GM18507 (cell line): ENCODE measurements around the gene FDXR.
"Not testable (repeated sequence)": the region's sequence is repeated elsewhere in the genome, so short reads cannot be mapped to it uniquely, and the experiment has no call there.

ENCODE experiments used
- DNase-seq: peaks from one replicate; pipeline ENCODE4 v3.0.0; 2011; ENCODE audit warnings: low read depth; ENCODE audit not compliant: insufficient read length; ENCODE audit errors: extremely low spot score
- FAIRE-seq: peaks from 2 replicates; lab custom pipeline; 2011; peaks lifted over from hg19 to GRCh38; lab: Jason Lieb, UNC

The FDXR gene

DNA sequence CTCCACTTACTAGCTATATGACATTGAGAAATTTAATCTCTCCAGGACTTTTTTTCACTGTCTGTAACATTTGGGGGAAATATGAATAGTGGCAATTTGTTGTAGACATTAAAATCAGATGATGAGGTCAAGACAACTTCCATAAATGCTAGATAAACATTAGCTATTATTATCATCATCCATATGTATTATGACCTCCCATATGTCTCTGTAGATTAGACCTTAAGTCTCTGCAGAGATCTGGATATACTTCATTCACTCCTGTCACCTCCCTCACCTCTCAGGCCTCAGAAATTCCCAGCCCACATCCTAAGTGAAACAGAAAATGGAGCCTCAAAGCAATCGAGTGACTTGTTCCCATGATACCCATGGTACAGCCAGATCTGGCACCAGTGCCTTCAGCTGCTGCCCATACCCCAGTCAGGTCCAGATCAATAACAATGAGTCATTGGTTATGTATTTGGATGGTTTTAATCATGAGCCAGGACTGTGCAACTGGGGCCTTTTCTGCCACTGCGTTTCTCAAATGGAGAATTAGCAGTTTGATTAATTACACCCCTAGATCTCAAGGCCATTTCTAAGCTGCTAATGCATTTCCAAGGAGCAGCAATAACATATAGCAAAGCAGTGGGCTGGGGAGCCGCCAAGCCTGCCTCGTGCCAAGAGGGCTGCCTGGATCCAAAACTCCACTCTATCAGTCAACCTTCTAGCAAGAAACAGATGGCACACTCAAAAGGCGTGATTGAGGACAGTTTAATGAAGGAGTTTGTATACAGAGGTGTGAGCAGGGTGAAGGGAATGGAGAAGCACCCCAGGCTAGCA, 2.6 kb upstream of the FDXR start:
- FAIRE-seq, result no peak
- no peak for DNase-seq

DNA sequence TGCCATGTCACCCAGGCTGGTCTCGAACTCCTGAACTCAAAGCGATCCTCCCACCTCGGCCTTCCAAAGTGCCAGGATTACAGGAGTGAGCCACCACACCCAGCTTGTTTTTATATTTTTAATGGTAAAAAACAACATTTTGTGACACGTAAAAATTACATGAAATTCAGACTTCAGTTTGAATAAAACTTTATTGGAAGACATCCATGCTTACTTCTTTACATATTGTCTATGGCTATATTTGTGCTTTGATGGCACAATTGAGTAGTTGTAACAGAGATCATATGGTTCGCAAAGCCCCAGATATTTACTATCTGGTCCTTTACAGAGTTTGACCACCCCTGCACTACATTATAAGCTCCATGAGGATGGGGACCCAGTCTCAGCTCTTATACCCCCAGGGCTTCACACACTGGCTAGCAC, 1.8 kb upstream of the FDXR start:
- no peak for DNase-seq
- no peak for FAIRE-seq

DNA sequence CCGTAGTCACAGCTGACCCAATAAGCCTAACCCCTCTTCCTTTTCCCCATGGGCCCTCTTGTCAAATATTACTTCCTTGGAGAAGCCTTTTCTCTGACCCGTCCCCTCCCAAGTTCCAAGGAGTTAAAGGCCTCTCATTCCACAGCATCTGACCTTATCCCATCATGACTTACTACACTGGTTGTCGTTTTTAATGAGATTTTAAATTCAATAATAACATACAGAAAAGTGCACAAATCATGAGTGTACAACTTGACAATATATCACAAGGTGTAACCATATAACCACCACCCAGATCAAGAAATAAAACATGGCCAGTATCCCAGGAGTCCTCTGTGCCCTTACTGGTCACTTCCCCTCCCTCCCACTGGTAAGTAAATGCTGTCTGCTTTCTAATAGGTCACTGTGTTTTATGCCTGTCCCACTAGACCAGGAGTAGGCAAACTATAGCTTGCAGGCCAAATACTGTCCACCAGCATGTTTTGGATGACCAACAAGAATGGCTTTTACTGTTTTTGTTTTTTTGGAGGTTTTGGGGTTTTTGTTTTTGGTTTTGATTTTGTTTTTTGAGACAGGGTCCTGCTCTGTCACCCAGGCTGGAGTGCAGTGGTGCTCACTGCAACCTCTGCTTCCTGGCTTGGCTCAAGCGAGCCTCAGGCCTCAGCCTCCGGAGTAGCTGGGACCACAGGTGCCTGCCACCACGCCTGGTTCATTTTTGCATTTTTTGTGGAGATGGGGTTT, 1.2 kb upstream of the FDXR start:
- DNase-seq, result no peak
- no peak for FAIRE-seq

DNA sequence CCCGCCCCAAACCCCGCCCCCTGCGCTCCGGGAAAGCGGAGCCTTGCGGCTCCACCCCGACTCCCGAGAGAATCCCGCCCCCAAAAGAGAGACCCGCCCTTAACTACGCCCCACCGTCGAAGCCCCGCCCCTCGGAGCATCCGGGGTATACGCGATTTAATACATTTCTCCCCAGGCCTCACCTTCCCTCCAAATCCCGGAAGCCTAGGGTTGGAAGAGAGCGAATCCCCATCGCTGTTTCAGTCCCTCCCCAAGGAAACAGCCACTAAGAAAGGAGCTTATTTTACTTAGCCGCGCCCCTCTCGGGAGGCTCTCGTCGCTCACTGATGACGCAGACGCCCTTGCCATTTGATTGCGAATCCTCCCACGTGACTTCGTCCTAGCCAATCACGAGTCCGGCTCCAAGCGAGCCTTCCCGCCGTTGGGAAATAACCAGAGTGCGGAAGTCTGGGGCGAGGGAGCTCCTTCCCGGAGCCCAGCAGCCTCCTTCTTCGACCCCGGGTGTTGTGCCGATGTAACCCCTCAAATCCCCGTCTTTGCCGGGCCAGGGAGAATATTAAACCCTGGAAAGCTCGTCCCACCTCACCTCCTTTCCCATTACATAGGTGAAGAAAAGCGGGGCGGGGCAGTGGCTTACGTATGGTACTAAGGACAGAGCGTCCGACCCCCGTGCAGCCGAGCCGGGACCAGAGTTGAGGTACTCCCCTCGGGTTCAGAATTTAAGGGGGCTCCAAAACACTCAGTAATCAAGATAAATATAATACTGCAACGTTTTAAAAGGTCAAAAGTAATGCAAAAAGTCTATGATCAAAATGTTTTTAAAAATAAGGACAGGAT, 461 bp upstream of the FDXR start:
- DNase-seq (peak; percentile 98), FAIRE-seq (peak; percentile 98)

DNA sequence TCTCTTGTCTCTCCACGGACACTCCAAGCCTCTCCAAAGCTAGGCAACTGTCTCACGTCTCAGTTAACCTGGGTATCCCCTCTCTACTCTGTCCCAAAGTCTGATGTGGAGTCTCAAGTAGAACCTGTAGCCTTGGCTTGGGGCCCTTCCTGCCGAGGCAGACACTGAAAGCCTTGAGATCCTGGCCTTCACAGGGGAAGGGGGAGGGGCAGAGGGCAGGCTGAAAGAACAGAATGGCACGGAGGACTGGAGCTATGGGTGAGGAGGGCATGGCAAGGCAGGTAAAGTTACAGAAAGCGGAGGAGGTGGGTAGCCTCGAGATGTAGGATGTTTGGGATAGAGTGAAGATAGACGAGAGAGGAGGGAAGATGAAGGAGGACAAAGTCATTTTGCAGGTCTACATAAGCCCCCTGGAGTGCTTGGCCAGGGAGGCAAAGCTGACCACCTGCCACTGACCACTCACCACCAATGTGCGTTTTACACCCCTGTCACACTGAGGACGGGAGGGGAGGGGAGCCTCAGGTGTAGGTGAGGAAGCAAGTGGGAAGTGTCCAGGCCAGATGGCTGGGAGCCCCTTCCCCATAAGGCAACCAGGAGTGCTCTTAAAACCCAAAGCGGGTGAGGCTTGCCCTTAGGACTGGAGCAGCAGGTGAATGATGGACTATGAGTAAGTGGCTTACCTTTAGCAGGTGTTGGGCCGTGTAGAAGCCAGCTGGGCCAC, 1.3 kb downstream of the FDXR start:
- FAIRE-seq (no peak), DNase-seq (no peak)

DNA sequence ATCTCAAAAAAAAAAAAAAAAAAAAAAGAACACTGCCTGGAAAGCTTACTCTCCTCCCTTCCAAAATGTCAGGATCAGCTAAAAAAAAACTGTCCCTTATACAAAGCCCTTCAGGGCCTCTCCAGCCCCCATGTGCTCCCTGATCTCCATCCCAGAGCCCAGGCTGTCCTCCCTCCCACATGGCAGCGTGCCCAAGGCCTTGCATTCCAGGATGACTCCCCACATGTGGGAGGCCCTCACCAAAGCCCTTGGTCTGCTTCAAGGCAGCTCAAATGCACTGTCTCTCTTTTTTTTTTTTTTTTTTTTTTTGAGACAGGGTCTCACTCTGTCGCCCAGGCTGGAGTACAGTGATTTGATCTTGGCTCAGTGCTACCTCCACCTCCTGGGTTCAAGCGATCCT, 2.3 kb downstream of the FDXR start:
- DNase-seq (no peak), FAIRE-seq (no peak)

DNA sequence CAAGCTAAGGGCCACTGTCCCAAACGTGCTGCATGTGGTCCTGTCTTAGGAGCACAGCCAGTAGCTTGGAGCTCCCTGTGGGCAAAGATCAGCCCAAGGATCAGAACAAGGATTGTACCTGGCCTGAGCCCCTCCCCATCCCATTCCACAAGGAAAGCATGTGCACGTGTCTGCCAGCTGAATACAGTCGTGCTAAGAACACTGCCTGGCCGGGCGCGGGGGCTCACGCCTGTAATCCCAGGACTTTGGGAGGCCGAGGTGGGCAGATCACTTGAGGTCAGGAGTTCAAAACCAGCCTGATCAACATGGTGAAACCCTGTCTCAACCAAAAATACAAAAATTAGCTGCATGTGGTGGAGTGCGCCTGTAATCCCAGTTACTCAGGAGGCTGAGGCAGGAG, 2.8 kb downstream of the FDXR start:
- DNase-seq, FAIRE-seq: not testable (repeated sequence)

DNA sequence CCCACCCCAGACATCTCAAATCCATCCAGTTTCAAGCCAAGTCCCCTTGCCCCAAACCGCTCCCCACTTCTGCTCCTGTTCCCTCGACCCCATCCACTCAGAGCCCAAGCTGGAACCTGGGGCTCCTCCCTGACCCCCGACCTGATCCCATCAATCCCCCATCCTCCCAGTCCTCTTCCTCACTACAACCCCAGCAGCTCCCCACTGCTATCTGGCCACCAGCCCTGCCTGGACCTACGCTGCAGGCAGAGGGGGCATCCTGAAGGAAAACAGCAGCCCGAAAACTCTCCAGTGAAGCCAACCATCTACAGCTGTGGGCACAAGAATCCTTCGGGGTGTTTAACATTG, 3.9 kb downstream of the FDXR start:
- FAIRE-seq, result no peak
- no peak for DNase-seq

DNA sequence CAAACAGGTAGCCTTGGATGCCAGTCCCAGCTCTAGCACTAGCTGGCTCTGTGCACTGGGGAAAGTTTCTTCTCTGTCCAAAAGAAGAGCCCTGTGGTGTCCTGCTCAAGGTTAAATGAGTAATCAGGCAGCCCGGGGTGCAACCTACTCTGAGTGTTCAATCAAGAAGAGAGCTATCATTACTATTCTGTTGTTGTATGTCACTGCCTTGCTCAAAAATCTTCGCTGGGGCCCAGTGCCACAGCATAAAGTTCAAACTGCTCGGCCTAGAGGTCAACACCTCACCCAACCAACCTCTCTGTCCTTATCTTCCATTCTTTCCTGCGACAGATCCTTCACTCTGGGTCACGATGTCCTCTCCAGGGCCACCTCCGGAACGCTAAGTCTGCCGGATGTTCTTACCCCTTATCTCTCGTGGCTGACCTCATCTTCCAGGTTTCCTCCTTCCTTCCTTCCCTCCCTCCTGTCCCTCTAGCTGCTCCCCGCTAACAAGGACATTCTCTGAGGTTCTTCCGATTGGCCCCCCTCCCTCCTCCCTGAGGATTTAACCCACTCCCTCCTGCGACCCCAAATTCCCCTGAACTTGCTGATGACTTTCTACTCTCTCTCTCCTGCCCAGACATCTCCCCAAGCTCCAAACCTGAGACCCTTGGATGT, 4.4 kb downstream of the FDXR start:
- DNase-seq, result no peak
- FAIRE-seq, result no peak

DNA sequence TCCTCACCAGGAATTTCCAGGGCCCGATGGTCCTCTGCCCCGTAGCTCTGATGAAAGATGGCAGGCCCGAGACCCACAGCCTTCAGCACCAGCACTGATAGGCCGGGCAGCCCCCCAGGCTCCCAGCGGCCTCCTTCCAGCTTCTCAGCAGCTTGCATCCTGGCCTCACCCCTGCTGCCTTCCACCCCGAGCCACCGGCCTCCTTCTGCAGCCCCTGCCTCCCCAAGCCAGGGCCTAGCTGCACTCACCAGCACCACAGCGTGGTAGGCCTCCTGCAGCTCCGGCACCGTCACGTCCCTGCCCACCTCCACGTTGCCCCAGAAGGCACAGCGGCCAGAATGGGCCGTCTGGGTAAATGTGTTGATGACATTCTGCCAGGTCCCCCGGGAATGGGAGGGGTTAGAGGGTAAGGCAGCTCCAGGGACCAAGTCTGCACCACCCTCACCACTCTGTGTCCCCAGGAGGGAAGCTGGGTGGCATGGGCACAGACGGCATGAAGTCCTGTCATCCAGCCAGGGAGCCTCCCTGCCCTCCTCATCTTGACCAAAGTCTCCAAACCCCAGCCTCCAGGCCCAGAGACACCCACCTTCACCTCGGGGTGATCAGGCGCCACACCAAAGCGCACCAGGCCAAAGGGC, 6.5 kb downstream of the FDXR start:
- FAIRE-seq, result no peak

DNA sequence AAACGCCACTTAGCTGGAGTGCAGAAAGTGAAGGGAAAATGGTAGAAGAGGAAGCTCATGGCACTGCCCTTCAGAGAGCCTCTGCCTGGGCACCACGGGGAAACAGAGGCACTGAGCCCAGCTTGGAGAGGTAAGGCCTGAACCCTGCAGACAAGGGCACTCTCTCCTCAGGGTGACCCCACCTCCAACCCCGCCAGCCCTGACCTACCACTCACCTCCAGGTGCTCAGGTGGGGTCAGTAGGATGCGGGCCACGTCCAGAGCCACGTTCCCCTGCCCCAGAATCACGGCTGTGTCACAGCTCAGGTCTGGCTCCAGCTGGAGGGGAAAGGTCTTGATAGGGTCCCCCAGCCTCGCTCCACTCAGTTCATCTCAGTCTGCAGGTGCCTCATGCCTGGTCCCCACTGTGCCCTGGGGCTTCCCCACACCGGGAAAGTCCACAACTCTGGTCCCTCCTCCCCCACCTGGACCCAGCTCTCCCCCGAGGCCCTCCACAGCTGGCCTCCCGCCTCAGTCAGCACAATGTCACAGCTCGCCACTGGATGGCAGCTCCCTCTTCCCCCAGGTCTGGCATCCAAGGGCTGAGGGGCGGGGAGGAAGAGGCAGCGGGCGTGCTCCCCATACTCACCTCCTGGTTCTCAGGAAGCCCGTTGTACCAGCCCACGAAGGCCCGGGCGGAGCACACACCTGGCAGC, 7.1 kb downstream of the FDXR start:
- no peak for DNase-seq
- no peak for FAIRE-seq

More for the DNA sequence above, 6.5 kb downstream of the FDXR start:
- DNase-seq, result no peak

DNA sequence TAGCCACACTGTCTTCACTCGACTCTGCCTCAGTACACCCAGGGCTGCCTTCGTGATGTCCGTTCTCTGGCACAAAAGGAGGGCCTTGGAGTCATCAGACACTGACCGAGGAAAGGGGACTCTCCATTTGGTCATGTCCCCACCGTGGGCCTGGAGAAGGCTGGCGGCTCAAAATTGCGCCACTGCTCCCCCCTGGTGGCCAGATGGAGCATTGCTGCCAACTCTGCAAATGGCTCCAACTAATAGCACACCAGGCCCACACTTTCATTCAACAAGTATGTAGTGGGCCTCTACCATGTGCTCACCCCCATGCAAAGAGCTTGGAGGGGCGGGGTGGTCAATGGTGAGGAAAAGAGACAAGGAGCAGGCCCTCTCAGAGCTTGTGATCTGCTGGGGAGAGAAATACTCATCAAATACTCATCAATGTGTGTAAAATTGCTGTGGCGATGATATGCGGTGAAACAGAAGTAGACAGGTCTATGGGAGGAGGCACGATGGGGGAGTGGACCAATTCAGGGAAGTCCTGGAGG, 7.9 kb downstream of the FDXR start:
- FAIRE-seq, result peak; percentile 74
- peak; percentile 55 for DNase-seq

DNA sequence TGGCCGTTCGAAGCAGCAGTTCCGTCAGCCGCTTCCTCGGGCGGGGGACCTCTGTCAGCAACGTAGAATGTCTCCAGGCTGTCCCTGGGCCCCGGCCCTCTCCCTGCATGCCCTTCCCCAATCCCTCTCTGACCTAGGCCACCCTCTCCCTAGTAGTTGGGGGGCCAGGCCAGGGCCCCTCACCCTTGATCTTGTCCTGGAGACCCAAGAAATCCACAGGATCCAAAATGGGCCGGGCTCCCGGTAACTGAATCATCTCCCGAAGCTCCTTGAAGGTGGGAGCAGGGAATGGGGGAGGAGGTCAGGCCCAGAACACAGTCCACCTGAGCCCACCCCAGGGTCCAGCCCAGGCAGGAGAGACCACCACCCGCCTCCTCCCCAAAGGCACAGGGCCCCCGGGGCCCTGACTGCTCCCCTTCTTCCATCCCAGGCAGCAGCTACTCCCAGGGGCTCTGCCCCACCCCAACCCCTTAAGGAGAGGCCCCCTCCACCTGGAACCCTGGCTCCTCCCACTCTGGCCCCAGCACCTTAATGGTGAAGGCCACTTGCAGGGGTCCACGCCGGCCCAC, 8.4 kb downstream of the FDXR start:
- FAIRE-seq (no peak), DNase-seq (no peak)

DNA sequence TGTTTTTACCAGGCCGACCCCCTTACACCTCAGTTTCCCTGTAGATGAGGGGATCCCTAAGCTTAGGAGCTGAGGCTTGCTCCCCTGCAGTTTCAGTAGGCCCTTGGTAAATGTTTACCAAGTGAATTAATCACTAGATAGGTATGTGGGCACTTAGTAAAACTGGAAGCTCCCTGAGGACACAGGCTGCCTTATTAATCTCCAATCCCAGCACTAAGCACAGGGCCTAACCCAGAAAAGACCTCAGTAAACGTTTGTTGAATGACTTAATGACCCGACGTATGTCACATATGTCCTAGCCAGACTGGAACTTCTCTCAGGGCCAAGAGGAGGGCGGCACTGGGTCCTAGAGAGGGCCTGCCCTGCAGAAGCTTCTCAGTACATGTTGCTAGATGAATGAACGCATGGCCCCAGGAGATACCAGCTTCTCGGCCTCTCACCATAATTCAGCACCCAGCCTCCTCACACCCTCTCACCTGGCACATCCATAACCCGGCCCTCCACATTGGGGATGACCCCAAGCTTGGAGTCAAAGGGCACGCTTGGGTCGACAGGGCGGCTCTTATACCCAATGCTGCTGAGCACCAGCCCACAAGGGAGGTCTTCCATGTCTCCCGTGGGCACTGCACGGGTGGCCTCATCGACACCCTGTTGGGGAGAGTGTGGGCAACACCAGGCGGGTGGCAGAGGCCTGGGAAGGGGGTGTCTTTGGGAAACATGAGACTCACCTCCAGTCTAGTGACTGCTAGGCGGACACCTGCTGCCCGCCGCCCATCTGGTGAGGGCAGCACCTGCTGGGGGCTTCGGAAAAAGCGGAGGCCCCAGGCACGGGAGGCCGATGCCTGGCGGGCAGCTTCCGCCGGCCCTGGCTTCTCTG, 9.1 kb downstream of the FDXR start:
- no peak for DNase-seq
- no peak for FAIRE-seq

DNA sequence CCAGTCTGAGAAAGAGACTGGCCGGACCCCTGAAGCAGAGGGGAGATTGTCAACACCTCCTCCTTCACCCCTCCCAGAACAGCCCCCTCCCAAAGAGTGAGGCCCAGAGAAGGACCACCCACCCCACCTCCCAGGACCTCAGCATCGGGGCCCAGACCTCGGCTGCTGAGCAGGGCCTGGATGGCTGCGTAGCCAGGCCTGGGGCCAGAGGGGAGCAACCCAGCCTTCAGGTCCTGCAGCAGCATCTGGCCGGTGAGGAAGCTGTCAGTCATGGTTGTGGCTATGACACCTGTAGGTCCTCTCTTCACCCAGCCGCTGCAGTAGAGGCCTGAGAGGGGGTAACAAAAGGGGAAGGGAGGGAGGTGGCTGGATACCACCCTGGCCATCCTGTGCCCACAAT, 9.9 kb downstream of the FDXR start:
- no peak for DNase-seq
- FAIRE-seq, result no peak

DNA sequence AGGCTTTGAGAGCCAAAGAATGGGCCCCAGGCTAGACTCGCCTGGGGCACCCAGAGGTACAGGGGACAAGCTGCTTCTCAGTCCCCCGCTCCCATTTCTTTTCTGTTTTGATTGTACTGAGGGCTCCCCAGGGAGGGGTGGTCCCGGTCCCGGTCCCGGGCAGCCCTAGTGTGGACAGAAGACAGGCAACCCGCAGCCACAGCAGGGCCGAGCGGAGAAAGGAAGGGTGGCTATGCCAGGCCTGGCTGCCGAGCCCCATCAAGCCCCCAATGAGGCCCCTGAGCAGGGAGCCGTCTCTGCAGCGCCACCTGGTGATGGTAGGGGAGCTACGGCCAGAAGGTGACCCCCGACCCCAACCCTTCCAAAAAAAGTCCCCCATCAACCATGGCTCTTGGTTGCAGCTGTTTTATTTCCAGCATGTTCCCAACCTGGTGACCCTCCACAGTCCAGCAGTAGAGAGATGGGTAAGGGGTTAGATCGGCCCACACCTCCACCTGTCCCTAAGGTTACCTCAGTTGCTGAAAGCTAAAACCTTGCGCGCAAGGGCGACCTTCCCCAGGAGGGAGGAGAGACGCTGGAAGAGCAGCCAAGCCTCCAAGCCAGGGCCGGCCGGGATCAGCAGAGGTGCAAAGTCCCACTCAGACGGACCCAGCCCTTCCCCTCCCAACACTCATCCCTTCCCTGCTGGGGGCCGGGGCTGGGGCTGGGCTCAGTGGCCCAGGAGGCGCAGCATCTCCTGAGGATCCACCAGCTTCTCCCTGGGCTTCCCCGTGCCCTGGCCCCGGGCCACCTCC, 10.5 kb downstream of the FDXR start:
- DNase-seq, result peak; percentile 45
- peak; percentile 36 for FAIRE-seq
